ENCODE results near the gene FAM3A. TPM values are rescaled to one million over a fixed set of nuclear protein-coding genes. Genes with fewer than 3 reads are reported as not detected.

FAM3A gene
- total and polyA plus RNA-seq, 9 of the 15 experiments (the other 6 are each of a cell fraction or from before 2014, with no cell fraction given) = 0.75 to 70.6 (median 27.0) TPM

- TF ChIP-seq MIER1 (IDR thresholded peaks at IDR 0.05; ENCODE audit: low read depth) (no peak), ZBTB49 (CRISPR knock-in tag; IDR thresholded peaks at IDR 0.05; ENCODE audit: borderline replicate concordance) (no peak), FOSL1 (tag; conservative IDR thresholded peaks at IDR 0.05) (no peak; the same call in 1 of the 2 replicates), ZNF695 (CRISPR knock-in tag; IDR thresholded peaks at IDR 0.05) (no peak), ZNF830 (CRISPR knock-in tag; IDR thresholded peaks at IDR 0.05) (no peak), MNT (conservative IDR thresholded peaks at IDR 0.05) (peak; percentile 44 to 48; a peak in 2 of 4 replicates), BDP1 (IDR thresholded peaks at IDR 0.05; ENCODE audit: insufficient read depth, insufficient read length) (no peak), ATF6 (CRISPR knock-in tag; IDR thresholded peaks at IDR 0.05) (no peak), NCOA6 (IDR thresholded peaks at IDR 0.05) (no peak), TCF15 (CRISPR knock-in tag; IDR thresholded peaks at IDR 0.05) (no peak), FIP1L1 (IDR thresholded peaks at IDR 0.05; ENCODE audit: low read depth, low read length, poor library complexity, severe bottlenecking) (no peak), PKNOX1 (IDR thresholded peaks at IDR 0.05) (peak; percentile 75), HOXB6 (CRISPR knock-in tag; IDR thresholded peaks at IDR 0.05; ENCODE audit: borderline replicate concordance) (no peak), ZNF175 (CRISPR knock-in tag; IDR thresholded peaks at IDR 0.05; ENCODE audit: low read depth) (no peak)
Observed at GRCh38 chrX:154490414-154491083, 25.5 kb downstream of the FAM3A start, which contains the start of gene SLC10A3 (continued).
